ENCODE data around the gene PRRT3. TPM values are rescaled to one million over a fixed set of nuclear protein-coding genes. Genes with fewer than 3 reads are reported as not detected.
"Not testable (repeated sequence)": the region's sequence is repeated elsewhere in the genome, so short reads cannot be mapped to it uniquely, and the experiment has no call there.

The PRRT3 gene
- total RNA-seq, 1 donor from 2014 or later, result 10.4 TPM

DNA sequence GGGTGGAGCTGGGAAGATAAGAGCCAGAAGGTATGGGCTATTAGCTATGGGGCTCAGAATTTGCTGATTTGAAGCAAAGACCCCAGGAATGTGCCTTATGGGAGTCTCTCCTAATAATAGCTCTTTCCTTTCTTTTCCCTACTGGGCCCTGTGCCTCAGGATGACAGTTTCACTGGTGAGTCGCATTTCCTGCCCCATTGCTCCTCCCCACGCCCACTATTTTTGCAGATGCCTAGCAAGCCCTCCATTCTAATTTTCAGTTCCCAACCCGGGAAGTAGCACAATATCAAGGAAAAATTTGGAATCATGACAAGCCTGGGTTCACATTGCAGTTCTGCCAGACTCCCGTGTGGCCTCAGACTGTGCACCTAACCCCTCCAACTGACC, 49.0 kb downstream of the PRRT3 start:
- Mint-ChIP-seq H3K27me3 (no peaks in the 10 kb centered on the region), H3K27ac (peak overlapping the region; percentile 35), H3K4me3 (ENCODE audit: low read depth) (peak overlapping the region; percentile 53), H3K9me3 (ENCODE audit: low read depth) (no peaks in the 10 kb centered on the region), H3K36me3 (ENCODE audit: insufficient read depth) (no peaks in the 10 kb centered on the region), H3K4me1 (ENCODE audit: low read depth) (peaks cover 21% of the 10 kb centered on the region)
- TF ChIP-seq, protein P1, sequence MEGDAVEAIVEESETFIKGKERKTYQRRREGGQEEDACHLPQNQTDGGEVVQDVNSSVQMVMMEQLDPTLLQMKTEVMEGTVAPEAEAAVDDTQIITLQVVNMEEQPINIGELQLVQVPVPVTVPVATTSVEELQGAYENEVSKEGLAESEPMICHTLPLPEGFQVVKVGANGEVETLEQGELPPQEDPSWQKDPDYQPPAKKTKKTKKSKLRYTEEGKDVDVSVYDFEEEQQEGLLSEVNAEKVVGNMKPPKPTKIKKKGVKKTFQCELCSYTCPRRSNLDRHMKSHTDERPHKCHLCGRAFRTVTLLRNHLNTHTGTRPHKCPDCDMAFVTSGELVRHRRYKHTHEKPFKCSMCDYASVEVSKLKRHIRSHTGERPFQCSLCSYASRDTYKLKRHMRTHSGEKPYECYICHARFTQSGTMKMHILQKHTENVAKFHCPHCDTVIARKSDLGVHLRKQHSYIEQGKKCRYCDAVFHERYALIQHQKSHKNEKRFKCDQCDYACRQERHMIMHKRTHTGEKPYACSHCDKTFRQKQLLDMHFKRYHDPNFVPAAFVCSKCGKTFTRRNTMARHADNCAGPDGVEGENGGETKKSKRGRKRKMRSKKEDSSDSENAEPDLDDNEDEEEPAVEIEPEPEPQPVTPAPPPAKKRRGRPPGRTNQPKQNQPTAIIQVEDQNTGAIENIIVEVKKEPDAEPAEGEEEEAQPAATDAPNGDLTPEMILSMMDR (IDR thresholded peaks at IDR 0.05; ENCODE audit: unreplicated experiment), result no peak
- no peak for DNase-seq (ENCODE audit: low spot score, unreplicated experiment)

DNA sequence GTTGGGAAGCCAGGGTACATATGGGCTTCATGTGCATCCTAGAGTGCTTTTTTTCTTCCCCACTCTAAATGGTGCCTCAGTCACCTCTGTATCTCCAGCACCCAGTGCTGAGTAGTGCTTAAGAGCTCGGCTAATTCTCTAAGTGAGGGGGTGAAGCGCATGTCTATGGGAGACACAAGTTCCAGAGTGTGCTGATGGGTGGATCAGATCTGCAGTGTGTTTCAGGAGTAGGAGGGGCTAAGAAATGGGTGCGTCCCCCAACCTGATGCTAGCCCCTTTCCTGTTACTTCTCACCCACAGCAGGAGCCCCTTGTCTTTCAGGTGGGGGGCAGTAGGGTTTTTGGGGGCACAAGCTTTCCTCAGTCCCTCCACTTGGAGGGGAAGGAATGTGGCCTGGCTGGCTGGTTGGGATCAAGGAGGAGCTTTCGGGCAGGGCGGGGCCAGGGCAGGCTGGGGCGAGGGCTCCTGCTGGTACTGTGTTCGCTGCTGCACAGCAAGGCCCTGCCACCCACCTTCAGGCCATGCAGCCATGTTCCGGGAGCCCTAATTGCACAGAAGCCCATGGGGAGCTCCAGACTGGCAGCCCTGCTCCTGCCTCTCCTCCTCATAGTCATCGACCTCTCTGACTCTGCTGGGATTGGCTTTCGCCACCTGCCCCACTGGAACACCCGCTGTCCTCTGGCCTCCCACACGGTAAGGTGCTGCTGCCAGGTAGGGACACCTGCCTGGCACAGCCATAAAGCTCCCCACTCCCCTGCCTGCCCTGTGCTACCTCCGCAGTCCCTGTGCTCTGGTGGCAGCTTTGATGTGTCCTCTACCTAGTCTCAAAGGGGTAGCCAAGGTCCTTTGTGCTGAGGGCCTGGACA, 49.6 kb downstream of the PRRT3 start, which contains the start of gene IL17RE:
Gene IL17RE, plus strand, starts transcription at position 477 of the 866 bp plus-strand sequence. Its CDS starts 85 bp downstream, at position 562.
- TF ChIP-seq, protein P1 (IDR thresholded peaks at IDR 0.05; ENCODE audit: unreplicated experiment), result no peak
- Mint-ChIP-seq H3K4me1 (ENCODE audit: low read depth) (peaks cover 27% of the 10 kb centered on the region), H3K27me3 (no peaks in the 10 kb centered on the region), H3K9me3 (ENCODE audit: low read depth) (no peaks in the 10 kb centered on the region), H3K4me3 (ENCODE audit: low read depth) (peak within 1 kb of the TSS; percentile 53), H3K36me3 (ENCODE audit: insufficient read depth) (no peaks in the 10 kb centered on the region), H3K27ac (peak within 1 kb of the TSS; percentile 35)
- no peak for DNase-seq (ENCODE audit: low spot score, unreplicated experiment)

DNA sequence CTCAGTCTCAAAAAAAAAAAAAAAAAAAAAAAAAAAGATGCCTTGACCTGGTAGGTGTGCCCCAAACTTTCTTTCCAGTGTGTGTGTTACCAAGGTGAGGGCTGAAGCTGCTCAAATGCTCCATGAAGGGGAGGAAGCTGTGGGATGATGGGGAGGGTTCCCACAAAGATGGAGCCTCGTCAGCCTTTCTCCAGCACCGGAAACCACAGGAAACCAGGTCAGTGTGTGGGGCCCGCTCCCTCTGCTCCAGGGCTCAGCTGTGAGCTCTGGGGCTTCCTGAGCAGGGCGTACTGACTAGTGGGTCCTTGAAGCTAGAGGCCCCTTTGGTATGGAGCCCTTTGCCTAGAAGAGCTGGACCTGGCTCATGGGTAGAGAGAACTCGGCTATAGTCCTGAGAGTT, 50.2 kb downstream of the PRRT3 start:
- no peaks in the 10 kb centered on the region for H3K27me3 Mint-ChIP-seq
- DNase-seq (ENCODE audit: low spot score, unreplicated experiment), result no peak
- TF ChIP-seq, protein P1 (IDR thresholded peaks at IDR 0.05; ENCODE audit: unreplicated experiment), result no peak
- no peaks in the 10 kb centered on the region for H3K36me3 Mint-ChIP-seq (ENCODE audit: insufficient read depth)
- H3K27ac Mint-ChIP-seq, result no peak overlapping the region
- H3K4me1 Mint-ChIP-seq (ENCODE audit: low read depth), result peaks cover 34% of the 10 kb centered on the region
- no peak overlapping the region for H3K4me3 Mint-ChIP-seq (ENCODE audit: low read depth)
- no peaks in the 10 kb centered on the region for H3K9me3 Mint-ChIP-seq (ENCODE audit: low read depth)

DNA sequence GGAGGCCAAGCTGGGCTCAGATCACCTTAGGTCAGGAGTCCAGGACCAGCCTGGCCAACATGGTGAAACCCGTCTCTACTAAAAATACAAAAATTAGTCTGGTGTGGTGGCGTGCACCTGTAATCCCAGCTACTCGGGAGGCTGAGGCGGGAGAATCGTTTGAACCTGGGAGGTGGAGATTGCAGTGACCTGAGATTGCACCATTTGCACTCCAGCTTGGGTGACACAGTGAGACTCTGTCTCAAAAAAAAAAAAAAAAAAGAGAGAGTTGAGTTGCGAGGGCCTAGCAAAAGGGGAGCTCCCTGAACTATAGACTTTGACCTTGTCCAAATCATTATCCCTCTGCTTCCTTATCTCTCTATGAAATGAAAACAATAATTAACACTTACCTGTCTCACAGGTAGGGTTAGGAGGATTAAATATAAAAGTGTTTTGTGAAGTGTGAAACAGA, 51.2 kb downstream of the PRRT3 start:
- not testable (repeated sequence) for DNase-seq (ENCODE audit: low spot score, unreplicated experiment); H3K9me3 Mint-ChIP-seq (ENCODE audit: low read depth); H3K36me3 Mint-ChIP-seq (ENCODE audit: insufficient read depth); H3K4me3 Mint-ChIP-seq (ENCODE audit: low read depth); H3K27me3 Mint-ChIP-seq
- H3K4me1 Mint-ChIP-seq (ENCODE audit: low read depth), result peaks cover 35% of the 10 kb centered on the region
- H3K27ac Mint-ChIP-seq, result peak overlapping the region; percentile 45

DNA sequence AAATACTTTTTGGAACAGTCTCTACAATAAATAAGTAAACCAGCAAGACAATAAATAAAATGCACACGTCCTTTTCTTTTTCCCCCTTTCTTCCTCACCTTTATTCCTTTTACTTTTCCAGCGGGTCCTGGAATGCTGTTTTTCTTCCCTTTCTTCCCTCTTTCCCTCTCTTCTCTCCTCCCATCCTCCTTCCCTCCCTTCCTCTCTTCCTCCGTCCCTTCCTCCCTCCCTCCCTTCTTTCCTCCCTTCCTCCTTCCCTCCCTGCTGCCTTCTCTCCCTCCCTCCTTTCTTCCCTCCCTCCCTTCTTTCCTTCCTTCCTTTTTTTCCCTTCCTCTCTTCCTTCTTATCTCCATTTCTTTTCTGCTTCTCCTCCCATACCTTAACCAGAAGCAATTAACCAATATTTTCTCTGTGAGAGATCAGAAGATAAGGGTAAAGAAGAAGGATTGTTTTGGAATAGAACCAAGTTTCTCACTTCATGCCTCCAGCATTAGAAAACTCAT, 52.9 kb downstream of the PRRT3 start:
- peaks cover 5% of the 10 kb centered on the region for H3K36me3 Mint-ChIP-seq (ENCODE audit: insufficient read depth)
- no peaks in the 10 kb centered on the region for H3K27me3 Mint-ChIP-seq
- TF ChIP-seq, protein P1 (IDR thresholded peaks at IDR 0.05; ENCODE audit: unreplicated experiment), result no peak
- H3K4me1 Mint-ChIP-seq (ENCODE audit: low read depth), result peaks cover 35% of the 10 kb centered on the region
- peak overlapping the region; percentile 20 for H3K27ac Mint-ChIP-seq
- DNase-seq (ENCODE audit: low spot score, unreplicated experiment), result no peak
- no peaks in the 10 kb centered on the region for H3K9me3 Mint-ChIP-seq (ENCODE audit: low read depth)
- no peak overlapping the region for H3K4me3 Mint-ChIP-seq (ENCODE audit: low read depth)

All from progenitor cell of endocrine pancreas (in vitro differentiated cells).